Cardiac fibroblast (primary cell): ENCODE results near the gene NOP53.
"Not testable (repeated sequence)": the region's sequence is repeated elsewhere in the genome, so short reads cannot be mapped to it uniquely, and the experiment has no call there.

Experiments
- DNase-seq, 2 donors: peaks; one replicate each; pipeline versions ENCODE4 v3.0.0 to v3.0.0-alpha.2; 2010; ENCODE audit warnings: low read depth in 2 of 2
- H3K4me3 ChIP-seq, 2 donors: replicated peaks in 1 of 2; 1 replicate in 1 of 2; 2 replicates in 1 of 2; pipeline ENCODE4 v1.5.1; 2011; ENCODE audit warnings: low read depth in 2 of 2, low read length in 2 of 2, mild to moderate bottlenecking in 2 of 2, moderate library complexity in 1 of 2
- TF ChIP-seq, protein P1 (sequence below): IDR thresholded peaks from one replicate; pipeline ENCODE4 v1.5.1; 2011; ENCODE audit warnings: low read depth, mild to moderate bottlenecking, low read length, inconsistent platforms

NOP53 gene

DNA sequence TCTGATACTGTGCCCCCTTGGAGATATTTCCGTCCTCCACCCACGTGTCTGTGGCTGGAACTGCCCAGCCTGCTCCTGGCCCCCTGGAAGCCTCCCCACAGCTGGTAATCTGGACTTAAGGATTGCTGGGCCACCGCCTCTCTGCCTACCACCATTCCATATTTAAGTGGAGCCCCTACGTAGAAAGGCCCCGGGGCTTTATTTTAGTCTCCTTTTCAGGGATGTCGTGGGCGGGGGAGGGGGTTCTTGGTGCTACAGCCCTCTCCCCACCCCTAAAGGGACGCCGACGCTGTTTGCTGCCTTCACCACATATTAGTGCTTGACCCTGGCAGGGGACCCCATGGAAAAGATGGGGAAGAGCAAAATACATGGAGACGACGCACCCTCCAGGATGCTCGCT, 2.7 kb upstream of the NOP53 start:
- H3K4me3 ChIP-seq = peak overlapping the region in 1 of 2 donors; percentile 5
- TF ChIP-seq, protein P1, sequence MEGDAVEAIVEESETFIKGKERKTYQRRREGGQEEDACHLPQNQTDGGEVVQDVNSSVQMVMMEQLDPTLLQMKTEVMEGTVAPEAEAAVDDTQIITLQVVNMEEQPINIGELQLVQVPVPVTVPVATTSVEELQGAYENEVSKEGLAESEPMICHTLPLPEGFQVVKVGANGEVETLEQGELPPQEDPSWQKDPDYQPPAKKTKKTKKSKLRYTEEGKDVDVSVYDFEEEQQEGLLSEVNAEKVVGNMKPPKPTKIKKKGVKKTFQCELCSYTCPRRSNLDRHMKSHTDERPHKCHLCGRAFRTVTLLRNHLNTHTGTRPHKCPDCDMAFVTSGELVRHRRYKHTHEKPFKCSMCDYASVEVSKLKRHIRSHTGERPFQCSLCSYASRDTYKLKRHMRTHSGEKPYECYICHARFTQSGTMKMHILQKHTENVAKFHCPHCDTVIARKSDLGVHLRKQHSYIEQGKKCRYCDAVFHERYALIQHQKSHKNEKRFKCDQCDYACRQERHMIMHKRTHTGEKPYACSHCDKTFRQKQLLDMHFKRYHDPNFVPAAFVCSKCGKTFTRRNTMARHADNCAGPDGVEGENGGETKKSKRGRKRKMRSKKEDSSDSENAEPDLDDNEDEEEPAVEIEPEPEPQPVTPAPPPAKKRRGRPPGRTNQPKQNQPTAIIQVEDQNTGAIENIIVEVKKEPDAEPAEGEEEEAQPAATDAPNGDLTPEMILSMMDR = no peak
- peak in 1 of 2 donors; percentile 49 for DNase-seq

DNA sequence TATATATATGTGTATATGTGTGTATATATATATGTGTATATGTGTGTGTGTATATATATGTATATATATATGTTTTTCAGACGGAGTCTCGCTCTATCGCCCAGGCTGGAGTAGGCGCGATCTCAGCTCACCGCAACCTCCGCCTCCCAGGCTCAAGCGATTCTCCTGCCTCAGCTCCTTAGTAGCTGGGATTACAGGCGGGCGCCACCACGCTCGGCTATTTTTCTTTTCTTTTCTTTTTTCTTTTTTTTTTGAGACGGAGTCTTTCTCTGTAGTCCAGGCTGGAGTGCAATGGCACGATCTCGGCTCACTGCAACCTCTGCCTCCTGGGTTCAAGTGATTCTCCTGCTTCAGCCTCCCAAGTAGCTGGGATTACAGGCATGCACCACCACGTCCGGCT, 783 bp downstream of the NOP53 start:
- not testable (repeated sequence) for DNase-seq
- H3K4me3 ChIP-seq = peak overlapping the region; percentile 84 to 89

- H3K4me3 ChIP-seq = no peak overlapping the region
- DNase-seq = no peak
- TF ChIP-seq, protein P1 = no peak
Observed at GRCh38 chr19:47749326-47749725, 4.0 kb downstream of the NOP53 start.

- no peak overlapping the region for H3K4me3 ChIP-seq
- TF ChIP-seq, protein P1 = no peak
- DNase-seq = no peak
Observed at GRCh38 chr19:47750752-47751151, 5.4 kb downstream of the NOP53 start.

GRCh38 chr19:47752440-47753211, 7.3 kb downstream of the NOP53 start:
- DNase-seq = no peak
- no peak overlapping the region for H3K4me3 ChIP-seq
- TF ChIP-seq, protein P1 = no peak

- no peak overlapping the region for H3K4me3 ChIP-seq
- TF ChIP-seq, protein P1 = no peak
- DNase-seq = no peak
Observed at GRCh38 chr19:47754206-47755064, 9.1 kb downstream of the NOP53 start.

GRCh38 chr19:47755065-47755761, 9.9 kb downstream of the NOP53 start:
- TF ChIP-seq, protein P1 = no peak
- H3K4me3 ChIP-seq = no peak overlapping the region
- DNase-seq = no peak
